Measurements from ENCODE around the gene MAP3K20. TPM values are rescaled to one million over a fixed set of nuclear protein-coding genes. Genes with fewer than 3 reads are reported as not detected.
"Not testable (repeated sequence)": the region's sequence is repeated elsewhere in the genome, so short reads cannot be mapped to it uniquely, and the experiment has no call there.

MAP3K20 gene
- total and polyA plus RNA-seq, 5 donors = 86.3 to 327 (median 269) TPM

DNA sequence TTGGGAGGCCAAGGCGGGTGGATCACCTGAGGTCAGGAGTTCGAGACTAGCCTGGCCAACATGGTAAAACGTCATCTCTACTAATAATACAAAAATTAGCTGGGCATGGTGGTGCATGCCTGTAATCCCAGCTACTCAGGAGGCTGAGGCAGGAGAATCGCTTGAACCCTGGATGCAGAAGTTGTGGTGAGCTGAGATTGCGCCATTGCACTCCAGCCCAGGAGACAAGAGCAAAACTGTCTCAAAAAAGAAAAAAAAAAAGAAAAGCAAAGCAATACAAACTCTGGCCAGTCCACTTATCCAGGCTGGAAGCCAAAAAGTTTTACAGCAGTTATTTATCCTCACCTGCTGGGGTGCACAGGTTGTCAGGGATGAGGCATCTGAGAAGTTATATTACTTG, 186.7 kb downstream of the MAP3K20 start:
- not testable (repeated sequence) for H3K27ac ChIP-seq (ENCODE audit: low read length)
- 94% methylated on average over 5 of the region's 5 CpGs for whole genome bisulfite sequencing

DNA sequence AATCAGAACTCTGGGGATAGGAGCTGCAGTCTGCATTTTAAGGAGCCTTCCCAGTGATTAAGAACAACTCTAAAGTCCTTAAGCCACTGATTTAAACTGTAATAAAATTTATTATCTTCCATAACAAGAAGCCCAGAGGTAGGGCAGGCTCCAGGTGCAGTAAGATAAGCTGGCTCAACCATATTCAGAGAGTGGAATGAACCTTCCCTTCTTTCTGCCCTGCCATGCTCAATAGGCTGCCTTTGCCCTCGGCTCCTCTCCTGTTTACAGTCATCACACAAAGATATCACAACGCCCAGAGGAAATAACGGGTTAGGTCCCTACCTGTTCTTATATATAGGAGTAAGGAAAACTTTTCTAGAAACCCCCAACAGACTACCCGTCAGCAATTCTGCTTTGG, 188.5 kb downstream of the MAP3K20 start:
- no peak for DNase-seq
- intact Hi-C loops (cut with DNase I) = no loop called here
- Histone ChIP-seq H3K4me1 (ENCODE audit: control insufficient read depth, insufficient read depth, low read length) (no peaks in the 10 kb centered on the region), H3K27me3 (ENCODE audit: control insufficient read depth, insufficient read depth) (no peaks in the 10 kb centered on the region), H3K27ac (ENCODE audit: low read length) (no peak overlapping the region), H3K4me3 (ENCODE audit: low read length) (no peak overlapping the region), H3K9me3 (ENCODE audit: control insufficient read depth, low read length) (no peaks in the 10 kb centered on the region)
- ATAC-seq = no peak
- WGBS = 92% methylated on average over 4 of the region's 4 CpGs

More for the DNA sequence above, 186.7 kb downstream of the MAP3K20 start:
- H3K27me3 ChIP-seq (ENCODE audit: control insufficient read depth, insufficient read depth); H3K4me1 ChIP-seq (ENCODE audit: control insufficient read depth, insufficient read depth, low read length); intact Hi-C loops (cut with DNase I); ATAC-seq; H3K4me3 ChIP-seq (ENCODE audit: low read length); DNase-seq; H3K9me3 ChIP-seq (ENCODE audit: control insufficient read depth, low read length): not testable (repeated sequence)

DNA sequence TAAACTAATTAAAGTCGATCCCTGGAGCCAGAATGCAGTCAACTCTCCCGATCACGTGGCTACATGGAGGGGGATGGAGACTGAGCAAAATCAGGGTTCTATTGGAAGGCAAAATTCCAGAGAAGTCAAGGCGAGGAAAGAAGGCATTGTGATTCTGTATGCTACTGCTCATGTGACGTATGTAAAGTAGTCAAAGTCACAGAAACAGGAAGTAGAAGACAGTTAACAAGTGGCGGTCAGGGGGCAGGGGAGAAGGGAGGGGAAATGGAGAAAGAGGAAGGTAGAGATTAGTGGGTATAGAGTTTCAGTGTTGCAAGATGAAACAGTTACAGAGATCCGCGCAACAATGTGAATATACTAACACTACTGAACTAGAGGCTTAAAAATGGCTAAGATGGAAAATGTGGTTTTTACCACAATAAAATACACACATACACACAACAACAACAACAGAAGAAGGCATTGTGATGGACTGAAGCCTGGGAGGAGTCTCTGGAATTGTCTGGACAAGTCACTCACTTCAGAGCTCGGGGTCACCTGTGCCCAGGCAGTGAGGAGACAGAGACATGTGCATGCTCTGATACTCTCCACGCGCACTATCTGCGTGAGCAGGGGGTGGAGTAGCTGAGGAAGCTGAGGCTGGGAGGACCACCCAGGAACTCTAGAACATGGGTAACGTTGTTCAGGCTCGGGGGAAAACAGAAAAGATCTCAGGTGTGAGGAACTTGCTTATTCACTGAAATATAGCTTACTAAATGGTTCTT, 189.1 kb downstream of the MAP3K20 start:
- intact Hi-C loops (cut with DNase I) = no loop called here
- no peak overlapping the region for H3K27ac ChIP-seq (ENCODE audit: low read length)
- H3K9me3 ChIP-seq (ENCODE audit: control insufficient read depth, low read length) = no peaks in the 10 kb centered on the region
- no peaks in the 10 kb centered on the region for H3K4me1 ChIP-seq (ENCODE audit: control insufficient read depth, insufficient read depth, low read length)
- WGBS = 70% methylated on average over 14 of the region's 14 CpGs
- peak; percentile 25 to 59 for ATAC-seq
- H3K27me3 ChIP-seq (ENCODE audit: control insufficient read depth, insufficient read depth) = no peaks in the 10 kb centered on the region
- H3K4me3 ChIP-seq (ENCODE audit: low read length) = no peak overlapping the region
- no peak for DNase-seq

GRCh38 chr2:173271135-173271534, 195.5 kb downstream of the MAP3K20 start:
- intact Hi-C loops (cut with DNase I) = no loop called here
- Histone ChIP-seq H3K27ac (ENCODE audit: low read length) (no peak overlapping the region), H3K4me1 (ENCODE audit: control insufficient read depth, insufficient read depth, low read length) (no peaks in the 10 kb centered on the region), H3K27me3 (ENCODE audit: control insufficient read depth, insufficient read depth) (no peaks in the 10 kb centered on the region), H3K9me3 (ENCODE audit: control insufficient read depth, low read length) (peaks cover 5% of the 10 kb centered on the region), H3K4me3 (ENCODE audit: low read length) (no peak overlapping the region)
- 85% methylated on average over 2 of the region's 2 CpGs for WGBS
- no peak for DNase-seq
- no peak for ATAC-seq

GRCh38 chr2:173271825-173272224, 196.2 kb downstream of the MAP3K20 start:
- no peak for ATAC-seq
- no peak overlapping the region for H3K4me3 ChIP-seq (ENCODE audit: low read length)
- no peak overlapping the region for H3K27ac ChIP-seq (ENCODE audit: low read length)
- H3K9me3 ChIP-seq (ENCODE audit: control insufficient read depth, low read length) = peaks cover 5% of the 10 kb centered on the region
- no peak for DNase-seq
- no peaks in the 10 kb centered on the region for H3K27me3 ChIP-seq (ENCODE audit: control insufficient read depth, insufficient read depth)
- intact Hi-C loops (cut with DNase I) = no loop called here
- H3K4me1 ChIP-seq (ENCODE audit: control insufficient read depth, insufficient read depth, low read length) = no peaks in the 10 kb centered on the region
- WGBS = 85% methylated on average over 5 of the region's 5 CpGs

- no peak overlapping the region for H3K27ac ChIP-seq (ENCODE audit: low read length)
- no peak for DNase-seq
- no peak overlapping the region for H3K4me3 ChIP-seq (ENCODE audit: low read length)
- 66% methylated on average over 3 of the region's 3 CpGs for WGBS
- intact Hi-C loops (cut with DNase I) = no loop called here
- H3K9me3 ChIP-seq (ENCODE audit: control insufficient read depth, low read length) = peaks cover 5% of the 10 kb centered on the region
- no peaks in the 10 kb centered on the region for H3K4me1 ChIP-seq (ENCODE audit: control insufficient read depth, insufficient read depth, low read length)
- no peak for ATAC-seq
- H3K27me3 ChIP-seq (ENCODE audit: control insufficient read depth, insufficient read depth) = no peaks in the 10 kb centered on the region
These were observed 197.2 kb downstream of the MAP3K20 start for GRCh38 chr2:173272849-173273248.

GRCh38 chr2:173278794-173279526, 203.3 kb downstream of the MAP3K20 start:
- WGBS = 80% methylated on average over 3 of the region's 3 CpGs
- H3K4me1 ChIP-seq (ENCODE audit: control insufficient read depth, insufficient read depth, low read length) = no peaks in the 10 kb centered on the region
- H3K4me3 ChIP-seq (ENCODE audit: low read length) = no peak overlapping the region
- no peaks in the 10 kb centered on the region for H3K27me3 ChIP-seq (ENCODE audit: control insufficient read depth, insufficient read depth)
- DNase-seq = no peak
- intact Hi-C loops (cut with DNase I) = no loop called here
- no peak overlapping the region for H3K27ac ChIP-seq (ENCODE audit: low read length)
- no peak for ATAC-seq
- peaks cover 5% of the 10 kb centered on the region for H3K9me3 ChIP-seq (ENCODE audit: control insufficient read depth, low read length)

GRCh38 chr2:173279527-173279868, 203.9 kb downstream of the MAP3K20 start:
- intact Hi-C loops (cut with DNase I) = no loop called here
- Histone ChIP-seq H3K4me3 (ENCODE audit: low read length) (no peak overlapping the region), H3K27me3 (ENCODE audit: control insufficient read depth, insufficient read depth) (no peaks in the 10 kb centered on the region), H3K9me3 (ENCODE audit: control insufficient read depth, low read length) (peaks cover 2% of the 10 kb centered on the region), H3K4me1 (ENCODE audit: control insufficient read depth, insufficient read depth, low read length) (no peaks in the 10 kb centered on the region), H3K27ac (ENCODE audit: low read length) (no peak overlapping the region)
- ATAC-seq (no peak), DNase-seq (no peak)
- WGBS = 82% methylated on average over 3 of the region's 3 CpGs

GRCh38 chr2:173280853-173281252, 205.2 kb downstream of the MAP3K20 start:
- intact Hi-C loops (cut with DNase I) = no loop called here
- WGBS = 91% methylated on average over 11 of the region's 11 CpGs
- no peak overlapping the region for H3K27ac ChIP-seq (ENCODE audit: low read length)
- H3K9me3 ChIP-seq (ENCODE audit: control insufficient read depth, low read length) = no peaks in the 10 kb centered on the region
- ATAC-seq (no peak), DNase-seq (no peak)
- H3K27me3 ChIP-seq (ENCODE audit: control insufficient read depth, insufficient read depth) = no peaks in the 10 kb centered on the region
- H3K4me1 ChIP-seq (ENCODE audit: control insufficient read depth, insufficient read depth, low read length) = no peaks in the 10 kb centered on the region
- H3K4me3 ChIP-seq (ENCODE audit: low read length) = no peak overlapping the region

GRCh38 chr2:173281898-173282297, 206.3 kb downstream of the MAP3K20 start:
- H3K27me3 ChIP-seq (ENCODE audit: control insufficient read depth, insufficient read depth); intact Hi-C loops (cut with DNase I); H3K27ac ChIP-seq (ENCODE audit: low read length); ATAC-seq; H3K4me3 ChIP-seq (ENCODE audit: low read length); H3K4me1 ChIP-seq (ENCODE audit: control insufficient read depth, insufficient read depth, low read length); H3K9me3 ChIP-seq (ENCODE audit: control insufficient read depth, low read length); DNase-seq: not testable (repeated sequence)
- WGBS = 91% methylated on average over 8 of the region's 8 CpGs

DNA sequence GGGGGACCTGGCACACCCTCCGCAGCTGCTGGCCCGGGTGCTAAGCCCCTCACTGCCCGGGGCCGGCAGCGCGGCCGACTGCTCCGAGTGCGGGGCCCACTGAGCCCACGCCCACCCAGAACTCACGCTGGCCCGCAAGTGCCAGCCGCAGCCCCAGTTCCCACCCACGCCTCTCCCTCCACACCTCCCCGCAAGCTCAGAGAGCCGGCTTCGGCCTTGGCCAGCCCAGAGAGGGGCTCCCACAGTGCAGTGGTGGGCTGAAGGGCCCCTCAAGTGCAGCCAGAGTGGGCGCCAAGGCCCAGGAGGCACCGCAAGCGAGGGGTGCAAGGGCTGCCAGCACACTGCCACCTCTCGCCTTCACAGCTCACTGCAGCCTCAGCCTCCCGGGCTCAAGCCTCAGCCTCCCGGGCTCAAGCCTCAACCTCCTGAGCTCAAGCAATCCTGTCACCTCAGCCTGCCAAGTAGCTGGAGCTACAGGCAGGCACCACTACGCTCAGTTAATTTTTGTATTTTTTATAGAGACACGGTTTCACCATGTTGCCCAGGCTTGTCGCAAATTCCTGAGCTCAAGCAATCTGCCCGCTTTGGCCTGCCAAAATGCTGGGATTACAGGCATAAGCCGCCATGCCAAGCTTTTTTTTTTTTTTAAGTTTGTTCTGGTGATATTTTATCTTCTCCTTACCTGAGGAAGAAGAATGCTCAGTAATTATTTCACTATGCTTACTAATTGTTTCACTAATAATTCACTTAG, 207.3 kb downstream of the MAP3K20 start:
- no peak overlapping the region for H3K27ac ChIP-seq (ENCODE audit: low read length)
- 94% methylated on average over 28 of the region's 28 CpGs for WGBS

More for the DNA sequence above, 207.3 kb downstream of the MAP3K20 start:
- Histone ChIP-seq H3K27me3 (ENCODE audit: control insufficient read depth, insufficient read depth) (no peaks in the 10 kb centered on the region), H3K4me1 (ENCODE audit: control insufficient read depth, insufficient read depth, low read length) (no peaks in the 10 kb centered on the region), H3K4me3 (ENCODE audit: low read length) (no peak overlapping the region), H3K9me3 (ENCODE audit: control insufficient read depth, low read length) (no peaks in the 10 kb centered on the region)
- intact Hi-C loops (cut with DNase I) = no loop called here
- DNase-seq (peak in 1 of 3 donors; percentile 43), ATAC-seq (no peak)

All from right cardiac atrium (tissue), 5 donors.